Measurements from ENCODE around the gene LHX3. TPM values are rescaled to one million over a fixed set of nuclear protein-coding genes. Genes with fewer than 3 reads are reported as not detected.

The LHX3 gene
- polyA plus RNA-seq, 4 donors: not detected

Other genes starting within 250 kb of the LHX3 start
- gene UBAC1, start 243.8 kb downstream of the LHX3 start, polyA plus RNA-seq (ENCODE audit: insufficient read length in 4 of 4): 10 to 100 TPM; 28.1 to 31.1 (median 28.6) TPM
- 1 to 10 TPM; 8.5 to 9.3 (median 8.9) TPM for gene NACC2, start 109.8 kb downstream of the LHX3 start, polyA plus RNA-seq (ENCODE audit: insufficient read length in 4 of 4)
- 10 to 100 TPM; 16.7 to 23.5 (median 18.3) TPM for gene TMEM250, start 86.3 kb downstream of the LHX3 start, polyA plus RNA-seq (ENCODE audit: insufficient read length in 4 of 4)
- 10 to 100 TPM; 16.3 to 17.5 (median 16.6) TPM for gene QSOX2, start 40.7 kb upstream of the LHX3 start, polyA plus RNA-seq (ENCODE audit: insufficient read length in 4 of 4)
- gene CCDC187, start 99.0 kb upstream of the LHX3 start, polyA plus RNA-seq (ENCODE audit: insufficient read length in 4 of 4): 1 to 10 TPM; 1.8 to 3.3 (median 2.2) TPM
- gene GPSM1, start 122.4 kb upstream of the LHX3 start, polyA plus RNA-seq (ENCODE audit: insufficient read length in 4 of 4): 10 to 100 TPM; 30.6 to 42.3 (median 32.0) TPM
- gene DNLZ, start 158.6 kb upstream of the LHX3 start, polyA plus RNA-seq (ENCODE audit: insufficient read length in 4 of 4): 10 to 100 TPM in 1 of 4 donors, 1 to 10 TPM in 3; 5.6 to 13.9 (median 8.0) TPM
- 1 to 10 TPM; 1.6 to 2.7 (median 2.3) TPM for gene CARD9, start 168.5 kb upstream of the LHX3 start, polyA plus RNA-seq (ENCODE audit: insufficient read length in 4 of 4)
- 10 to 100 TPM; 10.6 to 12.9 (median 10.8) TPM for gene SNAPC4, start 195.0 kb upstream of the LHX3 start, polyA plus RNA-seq (ENCODE audit: insufficient read length in 4 of 4)
- 10 to 100 TPM; 43.2 to 52.0 (median 47.3) TPM for gene ENTR1, start 205.5 kb upstream of the LHX3 start, polyA plus RNA-seq (ENCODE audit: insufficient read length in 4 of 4)
- 10 to 100 TPM; 56.5 to 66.0 (median 62.6) TPM for gene PMPCA, start 205.5 kb upstream of the LHX3 start, polyA plus RNA-seq (ENCODE audit: insufficient read length in 4 of 4)
- gene INPP5E, start 234.7 kb upstream of the LHX3 start, polyA plus RNA-seq (ENCODE audit: insufficient read length in 4 of 4): 10 to 100 TPM; 12.8 to 18.1 (median 13.8) TPM